Kidney epithelial cell (primary cell): ENCODE data around the gene CUX1. TPM values are rescaled to one million over a fixed set of nuclear protein-coding genes. Genes with fewer than 3 reads are reported as not detected.

ENCODE experiments used
- DNase-seq: peaks from one replicate; pipeline ENCODE4 v3.0.0-alpha.2; 2010; ENCODE audit warnings: low read depth
- H3K27me3 ChIP-seq: 2 replicates; pipeline ENCODE4 v1.6.0; 2011; ENCODE audit warnings: low read length; ENCODE audit not compliant: control insufficient read depth, insufficient read depth
- H3K36me3 ChIP-seq: 2 replicates; pipeline ENCODE4 v1.5.1; 2011; ENCODE audit warnings: low read length; ENCODE audit not compliant: control insufficient read depth, insufficient read depth
- H3K4me3 ChIP-seq: 2 replicates; pipeline ENCODE4 v1.5.1; 2011; ENCODE audit warnings: low read depth, mild to moderate bottlenecking, control low read depth, low read length
- CTCF ChIP-seq: IDR thresholded peaks from 2 replicates; pipeline ENCODE4 v1.5.1; 2011; ENCODE audit warnings: mild to moderate bottlenecking, moderate library complexity, low read length, control low read depth, inconsistent platforms; ENCODE audit not compliant: insufficient read depth, poor library complexity, severe bottlenecking
- total RNA-seq: library from RNA; depleted of rRNA; stranded (reverse); fragments of >200 nt; gene quantifications from 2 replicates; pipeline ENCODE4 v1.2.3, GENCODE V29; 2015

Gene CUX1
- total RNA-seq, 1 donor from 2014 or later = 56.7 TPM

GRCh38 chr7:102270178-102270887 lies 452.9 kb downstream of the CUX1 start:
- no peak for TF ChIP-seq CTCF
- no peaks in the 10 kb centered on the region for H3K36me3 ChIP-seq
- no peak for DNase-seq
- H3K4me3 ChIP-seq = no peak overlapping the region
- H3K27me3 ChIP-seq = peaks cover 8% of the 10 kb centered on the region

GRCh38 chr7:102271158-102271798 lies 453.9 kb downstream of the CUX1 start:
- DNase-seq = no peak
- no peak for TF ChIP-seq CTCF
- H3K36me3 ChIP-seq = no peaks in the 10 kb centered on the region
- no peak overlapping the region for H3K4me3 ChIP-seq
- peaks cover 7% of the 10 kb centered on the region for H3K27me3 ChIP-seq

GRCh38 chr7:102272075-102272916 lies 454.9 kb downstream of the CUX1 start:
- Histone ChIP-seq H3K36me3 (no peaks in the 10 kb centered on the region), H3K4me3 (no peak overlapping the region), H3K27me3 (no peaks in the 10 kb centered on the region)
- peak; percentile 89 for TF ChIP-seq CTCF
- DNase-seq = peak; percentile 56

- H3K4me3 ChIP-seq = no peak overlapping the region
- DNase-seq = no peak
- no peaks in the 10 kb centered on the region for H3K36me3 ChIP-seq
- no peaks in the 10 kb centered on the region for H3K27me3 ChIP-seq
- TF ChIP-seq CTCF = no peak
These were observed 455.7 kb downstream of the CUX1 start for GRCh38 chr7:102272917-102273748.

GRCh38 chr7:102273749-102274712 lies 456.6 kb downstream of the CUX1 start:
- Histone ChIP-seq H3K36me3 (no peaks in the 10 kb centered on the region), H3K27me3 (no peaks in the 10 kb centered on the region), H3K4me3 (no peak overlapping the region)
- no peak for TF ChIP-seq CTCF
- DNase-seq = peak; percentile 73
